GM19238 (cell line): ENCODE measurements around the gene NKTR.

Experiments
- DNase-seq: peaks from one replicate; pipeline ENCODE4 v3.0.0; 2011; ENCODE audit warnings: low spot score; ENCODE audit not compliant: insufficient read length

Gene NKTR

DNA sequence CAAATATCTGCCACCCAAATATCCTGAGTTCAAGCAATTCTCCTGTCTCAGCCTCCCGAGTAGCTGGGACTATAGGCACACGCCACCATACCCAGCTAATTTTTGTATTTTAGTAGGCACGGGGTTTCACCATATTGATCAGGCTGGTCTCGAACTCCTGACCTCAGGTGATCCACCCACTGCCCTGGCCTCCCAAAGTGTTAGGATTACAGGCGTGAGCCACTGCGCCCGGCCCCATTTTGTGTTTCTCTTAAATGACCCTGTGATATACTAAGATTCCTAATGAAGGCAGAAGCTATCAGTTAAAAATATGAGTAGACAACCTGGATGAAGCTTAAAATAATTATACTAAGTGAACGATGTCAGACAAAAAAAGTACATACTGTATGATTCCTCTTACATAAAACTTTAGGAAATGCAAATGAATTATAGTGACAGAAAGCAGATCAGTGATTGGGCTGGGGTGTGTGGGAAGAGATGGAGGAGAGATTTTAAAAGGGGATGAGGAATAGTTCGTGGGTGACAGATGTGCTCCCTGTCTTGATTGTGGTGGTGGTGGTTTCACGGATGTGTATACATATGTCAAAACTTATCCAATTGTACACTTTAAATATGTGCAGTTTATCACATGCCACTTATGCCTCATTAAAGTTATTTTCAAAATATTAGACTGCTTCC lies 81.0 kb downstream of the NKTR start:
- DNase-seq = no peak

GRCh38 chr3:42682301-42683070 lies 82.0 kb downstream of the NKTR start:
- DNase-seq = no peak

- DNase-seq = no peak
Measured at GRCh38 chr3:42683875-42684598, 83.6 kb downstream of the NKTR start.

- no peak for DNase-seq
Measured at GRCh38 chr3:42684632-42685362, 84.3 kb downstream of the NKTR start.

DNA sequence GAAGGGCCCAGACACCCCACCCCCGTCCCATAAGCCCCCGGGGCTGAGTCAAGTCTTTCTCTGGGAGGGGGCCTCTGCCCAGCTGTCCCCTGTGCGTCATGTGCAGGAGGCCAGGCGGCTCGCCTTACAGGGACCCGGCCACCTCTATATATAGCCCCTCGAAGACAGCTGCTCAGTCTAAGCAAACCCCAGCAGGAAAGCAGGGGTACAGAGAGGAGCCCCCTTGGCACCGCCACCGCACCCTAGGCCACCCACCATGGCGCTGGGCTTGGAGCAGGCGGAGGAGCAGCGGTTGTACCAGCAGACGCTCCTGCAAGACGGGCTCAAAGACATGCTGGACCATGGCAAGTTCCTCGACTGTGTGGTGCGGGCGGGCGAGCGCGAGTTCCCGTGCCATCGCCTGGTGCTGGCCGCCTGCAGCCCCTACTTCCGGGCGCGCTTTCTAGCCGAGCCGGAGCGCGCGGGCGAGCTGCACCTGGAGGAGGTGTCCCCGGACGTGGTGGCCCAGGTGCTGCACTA lies 84.9 kb downstream of the NKTR start, which contains the start of gene KLHL40:
TSS of gene KLHL40 (plus strand) at position 175 of the 519 bp plus-strand sequence. CDS start at position 257, 82 bp downstream.
- no peak for DNase-seq

- DNase-seq = no peak
Measured at GRCh38 chr3:42685891-42686820, 85.7 kb downstream of the NKTR start.

DNA sequence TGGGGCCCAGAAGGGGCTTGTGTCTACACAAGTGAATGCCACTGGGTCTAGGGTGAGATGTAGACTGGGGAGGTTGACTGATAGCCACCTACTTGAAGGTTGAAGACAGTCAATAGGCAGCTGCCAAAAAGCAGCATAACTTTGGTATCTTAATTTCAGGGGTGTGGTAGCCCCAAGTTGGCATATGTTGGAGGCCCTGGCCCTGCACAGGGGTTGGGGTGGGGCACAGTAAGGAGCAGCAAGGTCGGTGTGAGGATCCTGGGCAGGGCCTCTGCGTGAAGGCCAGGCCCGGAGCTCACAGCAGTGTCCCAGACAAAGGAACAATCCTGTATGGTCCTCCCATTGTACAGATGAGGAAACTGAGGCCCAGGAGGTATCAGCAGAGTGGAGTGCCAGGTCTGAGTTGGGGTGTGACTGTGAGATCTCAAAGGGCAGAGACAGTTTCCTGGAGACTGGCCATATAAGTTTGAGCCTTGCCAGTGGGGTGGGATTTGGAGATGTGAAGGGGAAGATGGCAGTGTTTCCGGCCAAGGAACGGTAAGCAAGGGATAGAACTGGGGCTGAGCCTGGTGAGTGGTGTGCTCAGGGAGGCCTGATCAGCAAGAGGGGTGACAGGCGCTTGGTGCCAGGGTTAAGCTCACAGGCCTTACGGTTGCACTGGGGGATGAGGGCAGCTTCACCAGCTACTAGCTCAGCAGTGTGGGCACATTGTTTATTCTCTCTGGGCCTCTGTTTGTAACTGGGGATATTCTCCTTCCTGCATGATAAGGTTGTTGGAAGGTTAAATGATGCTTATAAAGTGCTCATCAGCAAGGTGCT lies 86.6 kb downstream of the NKTR start:
- DNase-seq = no peak

DNA sequence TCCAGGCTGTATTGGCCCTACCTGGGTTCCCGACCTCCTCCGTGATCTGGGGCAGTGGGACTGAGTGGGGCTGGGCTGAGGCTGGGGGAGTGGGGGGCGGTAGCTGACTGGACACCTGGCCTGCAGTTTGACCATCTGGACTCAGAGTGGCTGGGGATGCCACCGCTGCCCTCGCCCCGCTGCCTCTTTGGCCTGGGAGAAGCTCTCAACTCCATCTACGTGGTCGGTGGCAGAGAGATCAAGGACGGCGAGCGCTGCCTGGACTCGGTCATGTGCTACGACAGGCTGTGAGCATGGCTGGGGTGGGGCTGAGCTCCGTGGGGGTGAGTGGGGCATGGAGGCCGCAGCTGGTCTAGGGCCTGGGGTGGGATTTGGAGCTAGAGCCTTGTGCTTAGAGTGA lies 87.5 kb downstream of the NKTR start:
- no peak for DNase-seq

DNA sequence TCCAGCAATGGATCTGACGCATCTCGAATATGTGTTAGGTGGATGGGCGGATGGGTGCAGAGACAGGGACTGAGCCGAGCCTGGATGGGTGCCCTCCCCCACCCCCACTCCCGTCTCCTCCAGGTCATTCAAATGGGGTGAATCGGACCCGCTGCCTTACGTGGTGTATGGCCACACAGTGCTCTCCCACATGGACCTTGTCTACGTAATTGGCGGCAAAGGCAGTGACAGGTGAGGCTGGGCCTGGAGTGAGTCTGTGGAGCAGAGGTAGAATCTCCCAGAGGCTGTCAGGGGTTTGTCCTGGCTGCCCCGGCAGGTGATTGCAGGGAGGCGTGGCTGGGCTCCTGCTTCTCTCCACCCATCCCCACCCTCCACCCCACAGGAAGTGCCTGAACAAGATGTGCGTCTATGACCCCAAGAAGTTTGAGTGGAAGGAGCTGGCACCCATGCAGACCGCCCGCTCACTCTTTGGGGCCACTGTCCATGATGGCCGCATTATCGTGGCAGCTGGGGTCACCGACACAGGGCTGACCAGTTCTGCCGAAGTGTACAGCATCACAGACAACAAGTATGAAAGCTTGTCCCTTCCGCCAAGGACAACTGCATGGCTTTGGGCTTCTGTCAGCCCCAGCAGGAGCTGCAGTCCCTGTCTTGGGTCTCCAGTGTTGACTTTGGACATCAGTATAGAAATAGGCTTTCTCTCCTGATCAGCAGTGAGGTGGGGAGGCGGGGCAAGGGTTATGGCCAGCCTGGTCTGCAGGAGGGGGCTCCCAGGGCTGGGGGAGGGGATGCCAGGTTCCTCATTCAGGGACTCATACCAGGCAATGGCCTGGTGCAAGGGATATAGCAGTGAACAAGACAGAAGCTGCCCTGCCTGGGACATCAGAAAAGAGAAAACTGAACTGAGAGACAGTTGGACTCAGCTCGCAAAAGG lies 88.3 kb downstream of the NKTR start:
- DNase-seq = no peak

GRCh38 chr3:42689421-42690014 lies 89.0 kb downstream of the NKTR start:
- no peak for DNase-seq

DNA sequence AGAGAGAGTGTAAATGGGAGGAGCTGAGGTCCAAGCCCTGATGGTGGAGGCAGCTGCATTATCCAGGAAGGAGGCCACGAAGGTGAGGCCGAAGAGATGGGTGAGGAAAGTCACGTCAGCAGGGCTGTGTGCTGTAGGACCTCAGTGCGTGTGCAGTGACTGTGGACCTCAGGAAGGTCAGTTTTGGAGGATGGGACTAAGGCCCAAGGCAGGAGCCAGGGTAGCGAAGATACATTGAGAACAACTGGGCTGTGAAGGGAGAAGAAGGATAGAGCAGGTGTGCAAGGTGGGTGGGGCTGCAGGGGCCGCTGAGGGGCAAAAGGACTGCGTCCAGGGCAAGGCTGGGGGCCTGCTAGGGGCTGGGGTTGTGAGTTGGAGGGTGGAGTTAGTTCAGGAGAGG lies 89.7 kb downstream of the NKTR start:
- DNase-seq = no peak

DNA sequence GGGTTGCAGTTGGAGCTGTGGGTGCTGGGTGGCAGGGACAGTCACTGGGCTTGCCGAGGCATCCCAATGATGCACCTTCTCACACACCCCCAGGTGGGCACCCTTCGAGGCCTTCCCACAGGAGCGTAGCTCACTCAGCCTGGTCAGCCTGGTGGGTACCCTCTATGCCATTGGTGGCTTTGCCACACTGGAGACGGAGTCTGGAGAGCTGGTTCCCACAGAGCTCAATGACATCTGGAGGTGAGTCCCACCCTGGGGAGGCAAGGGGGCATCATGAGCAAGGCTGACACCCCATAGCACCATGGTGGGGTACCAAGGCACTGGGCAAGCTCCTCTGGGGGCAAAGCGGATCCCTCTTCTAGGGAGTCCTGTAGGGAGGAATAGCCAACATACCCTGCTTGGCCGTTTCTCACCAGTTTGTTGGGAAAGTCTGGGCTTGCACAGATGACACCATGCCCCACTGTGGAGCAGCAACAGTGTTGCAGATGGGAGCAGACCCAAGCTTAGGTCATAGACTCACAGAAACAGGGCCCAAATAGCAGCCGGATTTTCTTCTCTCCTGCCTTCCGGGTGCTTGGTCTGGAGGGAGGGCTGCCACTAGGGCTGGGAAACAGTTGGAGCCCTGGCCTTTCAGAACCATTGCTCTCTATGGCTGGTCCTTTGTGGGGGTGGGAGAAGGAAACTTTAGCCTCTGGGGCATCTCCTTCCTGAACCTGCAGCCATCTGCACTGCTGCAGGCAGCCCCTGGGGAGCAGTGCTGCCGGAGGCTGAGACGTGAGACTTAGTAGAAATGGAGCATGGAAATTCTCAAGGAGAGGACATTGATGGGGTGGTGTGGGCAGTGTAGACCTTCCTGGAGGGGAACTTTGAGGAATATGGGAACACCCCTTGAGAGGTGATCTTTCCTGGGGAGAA lies 90.5 kb downstream of the NKTR start:
- DNase-seq = no peak

- no peak for DNase-seq
Measured at GRCh38 chr3:42691816-42692666, 91.6 kb downstream of the NKTR start.

DNA sequence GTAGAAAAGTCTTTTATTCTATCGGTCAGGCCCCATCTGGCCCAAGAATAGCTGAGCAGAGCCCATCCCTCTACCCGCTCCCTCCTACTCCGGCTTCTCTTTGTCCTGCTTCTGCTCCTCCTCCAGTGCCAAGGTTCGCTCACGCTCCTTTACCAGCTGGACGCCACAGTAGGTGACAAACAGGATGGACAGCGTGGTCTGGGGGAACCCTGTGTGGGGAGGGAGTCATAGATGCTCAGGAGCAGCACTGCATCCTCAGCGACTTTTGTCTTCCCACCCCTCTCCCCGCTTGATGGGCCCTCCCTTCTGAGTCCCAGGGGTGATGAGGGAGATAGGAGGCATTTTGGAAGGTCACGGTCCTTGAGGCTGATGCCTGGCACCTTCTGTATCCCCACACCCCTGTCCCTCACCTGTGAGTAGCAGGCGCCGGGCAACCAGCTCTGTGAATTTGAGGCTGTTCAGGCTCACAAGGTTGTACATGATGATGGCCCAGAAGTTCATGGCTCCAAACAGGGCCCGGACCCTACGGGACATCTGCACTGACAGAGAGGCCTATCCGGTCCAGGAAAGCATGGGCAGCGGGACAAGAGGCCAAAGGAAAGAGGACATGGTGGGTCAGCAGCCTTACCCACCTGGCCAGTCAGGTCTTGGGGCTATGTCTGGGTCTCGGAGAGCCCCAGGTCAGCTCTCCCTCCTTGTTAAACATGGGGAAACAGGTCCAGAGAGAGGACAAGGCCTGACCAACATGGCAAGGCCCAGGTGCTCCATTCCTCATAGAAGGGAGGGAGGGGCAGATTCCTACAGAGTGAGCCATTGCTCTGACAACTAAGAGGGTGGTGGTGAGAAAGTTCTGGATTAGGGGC lies 92.4 kb downstream of the NKTR start:
- DNase-seq = no peak

DNA sequence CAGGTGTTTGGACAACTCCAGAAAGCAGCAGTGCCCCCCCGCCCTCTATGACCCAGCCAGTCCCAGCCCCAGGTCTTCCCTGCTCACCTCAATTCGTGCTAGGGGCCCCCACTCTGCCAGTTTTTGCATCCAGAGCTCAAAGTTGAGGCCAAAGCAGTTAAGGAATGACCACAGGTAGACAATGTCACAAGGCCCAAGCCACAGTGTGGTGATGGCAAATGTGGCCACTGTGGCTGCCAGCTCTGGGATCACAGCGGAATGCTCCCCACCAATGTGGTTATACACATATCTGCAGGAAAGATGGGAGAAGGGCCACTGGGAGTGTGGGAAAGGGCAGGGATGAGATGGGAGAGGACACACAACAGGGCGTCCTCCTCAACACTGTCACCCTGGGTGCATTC lies 93.0 kb downstream of the NKTR start:
- no peak for DNase-seq
